Activated CD4-positive, CD25-positive, alpha-beta regulatory T cell treated with anti-CD3 and anti-CD28 coated beads, Interleukin-2, amount 50 U/mL, for 72 hours (primary cell): ENCODE data around the gene FOXK2.

Experiments
- DNase-seq: peaks from one replicate; pipeline ENCODE4 v3.0.0; 2021

Gene FOXK2

DNA sequence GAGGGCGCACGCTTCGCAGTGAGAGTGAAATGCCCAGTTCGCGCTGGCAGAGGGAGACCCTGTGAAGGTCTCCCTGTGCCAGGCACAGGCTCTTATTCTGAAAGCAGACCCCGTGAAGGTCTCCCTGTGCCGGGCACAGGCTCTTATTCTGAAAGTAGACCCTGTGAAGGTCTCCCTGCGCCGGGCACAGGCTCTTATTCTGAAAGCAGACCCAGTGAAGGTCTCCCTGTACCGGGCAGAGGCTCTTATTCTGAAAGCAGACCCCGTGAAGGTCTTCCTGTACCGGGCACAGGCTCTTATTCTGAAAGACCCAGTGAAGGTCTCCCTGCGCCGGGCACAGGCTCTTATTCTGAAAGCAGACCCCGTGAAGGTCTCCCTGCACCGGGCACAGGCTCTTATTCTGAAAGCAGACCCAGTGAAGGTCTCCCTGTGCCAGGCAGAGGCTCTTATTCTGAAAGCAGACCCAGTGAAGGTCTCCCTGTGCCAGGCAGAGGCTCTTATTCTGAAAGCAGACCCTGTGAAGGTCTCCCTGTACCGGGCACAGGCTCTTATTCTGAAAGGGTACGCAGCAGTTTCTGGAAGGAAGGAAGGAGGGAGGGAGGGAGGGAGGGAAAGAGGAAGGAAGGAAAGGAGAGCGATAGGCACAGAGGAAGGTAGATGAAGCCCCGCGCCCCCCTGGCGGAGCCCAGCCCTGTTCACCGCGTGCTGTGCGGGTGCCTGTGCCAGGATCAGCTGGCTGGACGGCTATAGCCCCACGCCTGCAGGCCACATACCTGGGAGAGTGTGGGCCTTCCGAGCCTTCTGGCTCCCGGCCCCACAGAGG is 73.4 kb downstream of the FOXK2 start:
- peak; percentile 52 for DNase-seq

DNA sequence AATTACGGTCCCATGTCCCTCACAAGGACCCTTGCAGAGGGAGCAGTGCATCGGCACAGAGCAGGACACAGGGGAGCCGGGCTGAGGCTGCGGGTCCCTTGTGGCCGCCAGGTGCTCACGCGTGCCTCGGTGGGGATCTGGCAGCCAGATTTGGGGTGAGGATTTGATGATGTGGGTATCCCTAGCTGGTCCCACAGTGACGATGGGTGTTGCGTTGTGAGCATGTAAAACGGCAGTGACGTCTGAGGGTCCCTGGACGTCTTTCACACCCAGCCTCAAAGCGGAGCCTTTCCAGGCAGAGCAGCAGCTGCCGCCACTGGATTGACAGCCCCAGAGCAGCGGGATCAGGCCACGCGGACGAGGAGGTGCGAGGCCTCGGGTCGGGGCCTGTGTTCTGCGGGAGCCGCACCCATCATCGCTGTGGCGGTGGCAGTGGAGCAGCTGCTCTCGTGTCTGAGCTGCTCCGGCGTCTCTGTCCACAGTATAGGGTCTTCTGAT is 74.1 kb downstream of the FOXK2 start:
- DNase-seq, result no peak

DNA sequence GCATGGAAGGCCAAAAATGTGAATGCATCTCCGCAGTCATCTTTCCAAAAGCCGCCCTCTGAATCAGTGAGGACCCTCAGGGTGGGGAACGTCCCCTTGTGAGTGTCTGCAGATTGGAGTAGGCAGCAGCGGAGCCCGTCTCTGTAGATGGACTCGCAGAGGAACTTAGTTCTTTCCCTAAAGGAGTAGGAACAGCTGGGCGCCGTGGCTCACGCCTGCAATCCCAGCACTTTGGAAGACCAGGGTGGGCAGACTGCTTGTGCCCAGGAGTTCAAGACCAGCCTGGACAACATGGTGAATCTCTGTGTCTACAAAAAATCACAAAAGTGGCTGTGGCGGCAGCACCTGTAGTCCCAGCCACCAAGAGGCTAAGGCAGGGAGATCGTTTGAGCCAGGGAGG is 75.0 kb downstream of the FOXK2 start:
- no peak for DNase-seq

DNA sequence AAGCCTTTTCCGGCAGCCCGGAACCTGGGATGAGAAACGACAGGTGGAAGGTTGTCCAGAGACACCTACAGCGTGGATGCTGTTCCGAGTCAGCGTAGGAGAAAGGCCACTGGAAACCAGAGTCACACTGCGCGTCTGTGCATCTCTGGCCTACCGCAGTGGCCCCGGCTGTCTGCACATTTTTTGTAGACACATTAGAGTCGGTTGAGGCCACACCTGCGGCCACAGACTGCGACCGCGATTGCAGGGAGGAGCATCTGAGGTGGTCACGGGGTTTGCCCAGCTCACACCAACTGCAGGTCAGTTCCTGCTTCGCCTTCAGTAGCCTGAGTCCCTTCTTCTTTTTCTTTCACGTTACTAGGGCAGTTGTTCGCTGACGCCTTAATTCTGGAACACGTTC is 76.4 kb downstream of the FOXK2 start:
- DNase-seq, result no peak

DNA sequence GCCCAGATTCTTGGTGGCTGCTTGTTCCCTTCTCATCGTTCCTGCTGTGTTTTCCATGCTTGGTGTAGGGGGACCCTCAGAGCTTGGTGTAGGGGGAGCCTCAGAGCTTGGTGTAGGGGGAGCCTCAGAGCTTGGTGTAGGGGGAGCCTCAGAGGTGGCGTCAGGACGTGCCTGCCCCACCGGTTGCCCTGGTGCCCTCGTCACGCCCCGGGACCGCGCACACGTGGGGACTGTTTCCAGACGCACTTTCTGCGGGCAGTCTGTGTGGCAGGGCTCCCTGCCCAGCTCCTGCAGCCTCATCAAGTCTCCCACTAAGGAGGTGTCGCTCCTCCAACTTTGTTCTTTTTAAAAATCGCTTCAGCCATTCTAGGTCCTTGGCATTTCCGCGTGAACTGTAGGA is 76.8 kb downstream of the FOXK2 start:
- DNase-seq, result no peak

DNA sequence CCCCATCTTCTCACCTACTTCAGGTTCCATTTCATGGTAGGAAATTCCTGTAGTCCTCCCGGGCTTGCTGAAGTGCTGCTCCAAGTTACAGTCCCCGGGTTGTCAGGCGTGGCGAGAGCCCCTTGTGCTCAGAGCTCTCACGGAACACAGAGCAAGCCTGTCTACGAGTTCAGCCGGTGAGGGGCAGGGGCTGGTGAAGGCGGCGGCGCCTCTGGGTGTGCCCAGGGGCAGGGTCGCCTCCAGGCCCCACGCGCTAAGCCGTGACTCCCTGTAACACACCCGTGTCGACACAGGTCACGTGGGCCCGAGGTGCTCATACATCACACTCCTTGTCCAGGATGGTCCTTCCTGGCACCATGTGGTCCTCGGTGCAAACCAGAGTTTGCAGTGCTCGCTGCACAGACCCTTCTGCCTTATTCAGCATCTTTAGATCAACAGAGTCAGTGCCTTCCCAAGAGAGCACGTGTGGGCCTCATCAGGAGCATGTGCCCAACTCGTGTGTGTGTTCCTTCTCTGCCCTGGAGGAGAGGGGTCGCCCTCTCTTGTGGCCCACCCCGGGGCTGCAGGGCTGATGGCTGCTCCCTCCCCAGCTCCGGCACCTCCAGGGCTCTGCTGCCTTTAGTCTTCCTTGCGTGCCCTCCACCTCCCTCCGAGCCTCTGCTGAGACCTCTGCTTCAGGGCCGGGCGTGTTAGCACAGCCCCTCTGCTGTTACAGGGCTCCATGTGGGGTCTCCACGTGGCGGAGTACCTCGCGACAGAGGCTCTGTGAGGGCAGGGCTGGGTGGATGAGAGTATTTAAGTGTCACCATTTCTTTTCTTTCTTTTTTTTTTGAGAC is 77.5 kb downstream of the FOXK2 start:
- DNase-seq, result no peak

DNA sequence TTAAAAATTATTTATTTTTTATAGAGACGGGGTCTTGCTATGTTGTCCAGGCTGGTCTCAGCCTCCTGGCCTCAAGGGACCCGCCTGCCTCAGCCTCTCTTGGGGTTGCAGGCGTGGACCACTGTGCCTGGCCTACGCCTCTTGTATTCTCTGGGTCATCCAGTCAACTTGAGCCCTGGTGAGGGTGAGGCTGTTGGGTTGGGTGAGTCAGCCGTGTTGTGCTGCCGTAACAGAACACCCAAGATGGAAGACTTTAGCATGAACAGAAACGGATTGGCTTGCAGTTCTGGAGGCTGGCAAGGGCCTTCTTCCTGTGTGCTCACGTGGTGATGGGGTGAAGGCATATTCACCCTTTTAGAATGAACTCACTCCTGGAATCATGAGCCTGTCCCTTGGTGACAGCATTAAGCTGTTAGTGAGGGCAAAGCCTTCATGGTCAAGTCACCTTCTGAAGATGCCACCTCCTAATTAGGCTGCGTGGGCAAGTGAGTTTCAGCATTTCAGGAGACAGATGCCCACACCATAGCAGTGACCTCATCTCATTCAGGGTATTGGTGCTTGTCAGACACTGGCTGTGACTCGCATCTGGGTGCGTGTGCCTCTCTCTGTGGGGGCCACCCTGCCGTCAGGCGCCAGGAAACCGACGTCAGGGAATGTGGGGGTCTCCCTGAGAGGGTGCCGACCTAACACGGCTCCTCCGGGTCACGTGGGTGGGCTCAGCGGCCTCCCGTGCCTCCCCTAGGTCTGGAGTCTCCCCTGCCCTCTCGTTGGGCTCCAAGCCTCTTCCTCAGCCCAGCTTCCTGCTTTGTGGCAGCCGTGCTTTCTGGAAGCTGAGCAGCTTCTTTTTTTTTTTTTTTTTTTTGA is 79.0 kb downstream of the FOXK2 start:
- DNase-seq, result no peak

DNA sequence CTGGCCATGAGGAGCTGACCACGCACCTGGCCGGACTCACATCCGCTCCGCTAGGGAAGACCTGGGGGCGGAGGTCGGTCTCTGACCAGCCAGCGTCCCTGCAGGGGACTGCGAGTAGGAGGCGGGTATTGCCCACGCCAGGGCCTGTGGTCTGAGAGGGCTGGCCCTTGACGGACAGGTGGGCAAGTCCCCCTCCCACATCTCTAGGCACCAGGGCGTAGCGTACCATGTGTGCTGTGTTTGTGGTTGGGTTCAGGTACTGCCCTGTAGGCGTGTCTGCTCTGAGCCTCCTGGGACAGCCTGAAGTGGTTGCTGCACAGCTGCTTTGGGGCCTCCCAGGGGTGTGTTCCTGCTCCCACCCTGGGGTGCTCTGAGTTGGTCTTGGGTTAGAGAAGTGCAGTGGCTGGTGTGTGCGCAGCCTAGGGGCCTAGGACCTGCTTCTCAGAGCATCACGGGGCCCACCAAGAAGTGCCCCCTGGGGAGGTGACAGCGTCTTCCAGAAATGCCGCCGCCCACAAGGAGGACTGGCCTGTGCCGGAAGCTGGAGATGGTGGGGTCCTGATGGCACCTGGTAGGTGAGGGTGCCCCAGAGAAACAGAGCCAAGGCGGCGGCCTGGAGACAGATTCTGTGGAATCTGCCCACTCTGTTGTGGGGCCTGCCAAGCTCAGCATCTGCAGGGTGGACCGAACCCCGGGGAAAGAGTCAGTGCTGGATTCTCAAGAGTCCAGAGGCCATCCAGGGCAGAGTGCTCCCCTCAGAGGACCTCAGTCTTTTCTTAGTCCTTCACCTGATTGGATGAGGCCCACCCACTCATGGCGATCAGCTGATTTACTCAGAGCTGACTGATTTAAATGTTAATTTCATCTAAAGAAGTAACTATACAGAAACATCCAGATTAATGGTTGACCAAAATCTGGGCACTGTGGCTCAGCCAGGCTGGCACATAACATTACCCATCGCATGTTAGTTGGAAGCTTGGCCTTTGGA is 80.4 kb downstream of the FOXK2 start:
- no peak for DNase-seq

DNA sequence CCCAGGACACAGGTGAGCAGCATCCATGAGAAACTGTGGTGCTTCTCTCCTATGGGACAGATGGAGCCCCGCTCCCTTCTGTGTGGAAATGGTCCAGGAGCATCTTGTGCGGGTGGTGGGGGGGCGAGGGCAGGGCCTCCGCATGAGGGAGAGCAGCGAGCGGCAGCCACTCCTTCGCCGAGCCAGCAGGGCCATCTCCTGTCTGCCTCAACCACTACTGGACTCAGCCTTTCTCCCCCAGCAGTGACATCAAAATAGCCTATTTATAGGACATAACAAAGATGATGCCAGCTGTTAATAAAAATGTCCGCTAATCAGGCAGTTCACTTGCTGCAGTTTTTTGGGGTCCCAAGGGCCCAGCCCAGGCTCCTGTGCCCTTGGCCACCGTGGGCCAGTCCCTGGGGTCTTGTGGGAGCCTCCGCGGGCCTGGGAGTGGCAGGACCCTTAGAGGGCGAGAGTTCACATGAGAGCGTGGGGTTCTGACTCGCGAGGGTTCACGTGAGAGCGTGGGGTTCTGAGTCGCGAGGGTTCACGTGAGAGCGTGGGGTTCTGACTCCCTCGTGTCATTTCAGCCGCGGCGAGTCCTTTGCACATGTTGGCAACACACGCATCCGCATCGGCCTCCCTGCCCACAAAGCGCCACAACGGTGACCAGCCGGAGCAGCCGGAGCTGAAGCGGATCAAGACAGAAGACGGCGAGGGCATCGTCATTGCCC is 81.4 kb downstream of the FOXK2 start:
- no peak for DNase-seq

DNA sequence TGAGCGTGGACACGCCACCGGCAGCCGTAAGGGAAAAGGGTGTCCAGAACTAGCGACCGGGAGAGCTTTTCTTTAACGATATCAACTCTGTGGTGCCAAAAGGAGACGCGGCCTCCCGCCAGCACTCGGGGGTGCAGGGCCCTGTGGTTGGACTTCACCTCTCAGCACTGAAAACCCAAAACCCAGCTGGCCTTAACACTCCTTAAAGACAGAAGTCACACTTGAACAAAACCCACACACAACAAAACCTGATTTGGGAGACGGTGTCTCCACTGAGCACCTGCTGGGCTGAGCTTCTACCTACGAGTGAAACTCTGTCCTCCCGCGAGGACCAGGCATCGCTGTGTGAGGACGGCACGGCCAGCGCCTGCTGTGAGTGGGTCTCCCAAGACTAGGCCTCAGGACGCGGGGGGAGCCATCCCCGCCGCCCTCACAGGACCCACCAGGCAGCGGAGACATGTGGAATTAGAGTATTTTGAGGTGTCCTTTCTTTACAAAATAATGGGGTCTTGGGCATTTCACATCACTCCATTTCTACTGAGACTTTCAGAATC is 82.0 kb downstream of the FOXK2 start:
- no peak for DNase-seq

DNA sequence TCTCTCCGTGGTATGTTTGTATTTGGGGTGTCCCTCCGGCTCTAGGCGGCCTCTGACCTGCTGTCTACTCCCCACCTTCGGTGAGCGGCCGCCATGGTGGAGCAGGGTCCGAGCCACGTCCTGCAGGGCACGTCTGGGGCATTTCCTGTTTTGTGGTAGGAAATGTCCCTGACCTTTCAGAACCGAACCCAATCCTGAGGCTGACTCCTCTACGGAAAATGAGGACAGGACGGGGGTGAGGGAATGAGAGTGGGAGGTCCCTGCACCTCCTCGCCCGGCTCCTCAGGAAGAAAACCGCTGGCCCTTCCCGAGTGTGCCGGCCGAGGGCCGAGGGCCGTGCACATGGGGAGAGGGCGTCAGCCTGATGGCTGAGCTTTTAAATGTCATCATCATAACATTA is 83.0 kb downstream of the FOXK2 start:
- DNase-seq, result no peak

DNA sequence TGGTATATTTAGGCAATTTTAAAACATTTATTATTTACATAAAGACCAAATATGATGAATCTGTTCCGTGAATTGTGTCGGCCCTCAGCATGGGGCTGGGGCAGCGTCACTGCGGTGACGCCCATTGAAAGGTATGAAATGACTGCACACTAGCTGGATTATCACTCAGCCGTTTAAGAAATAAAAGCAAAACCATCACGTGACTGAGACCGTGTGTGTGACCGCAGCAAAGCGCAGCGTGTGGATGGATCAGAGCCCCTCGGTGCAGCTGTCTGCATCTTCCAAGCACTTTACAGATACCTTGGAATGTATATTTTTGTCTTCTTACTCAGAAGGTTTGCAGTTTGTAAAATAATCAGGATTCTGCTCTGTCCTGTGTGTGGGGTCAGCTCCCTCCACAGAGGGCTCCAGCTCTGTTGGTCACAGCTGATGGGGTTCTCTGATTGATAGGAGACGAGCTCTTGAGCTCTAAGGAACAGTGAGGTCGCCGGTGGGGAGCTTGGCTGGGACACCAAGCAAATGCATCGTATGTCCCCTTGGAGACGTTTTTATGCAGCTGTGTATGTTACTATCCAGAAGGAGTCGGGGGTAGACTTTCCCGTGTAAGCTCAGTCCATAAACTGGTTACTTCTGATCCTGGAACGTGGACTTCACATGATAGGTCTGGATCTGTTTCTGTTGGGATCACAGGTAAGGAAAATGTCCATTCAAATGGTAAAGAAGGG is 83.6 kb downstream of the FOXK2 start:
- DNase-seq, result no peak

DNA sequence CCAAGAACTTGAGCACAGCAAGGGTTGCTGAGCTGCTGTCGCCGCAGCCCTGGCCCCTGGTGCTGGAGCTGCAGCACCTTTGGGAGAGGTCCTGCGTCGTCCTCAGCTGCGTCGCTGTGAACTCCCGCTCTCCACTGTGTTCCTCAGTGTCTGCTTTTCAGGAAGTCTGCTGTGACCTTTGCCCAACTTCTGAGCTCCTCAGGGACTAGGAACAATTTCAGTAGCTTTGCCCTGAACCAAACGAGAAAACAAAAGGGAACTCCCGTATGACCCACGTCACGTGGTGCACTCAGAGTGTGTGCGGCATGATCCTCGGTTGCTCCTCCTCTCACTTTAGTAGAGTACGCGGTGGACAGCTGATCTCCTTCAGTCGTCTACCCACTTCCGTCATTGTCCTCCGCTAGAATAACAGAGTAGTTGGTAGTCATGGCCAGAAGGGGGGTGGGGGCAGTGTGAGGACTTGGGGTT is 84.5 kb downstream of the FOXK2 start:
- DNase-seq, result no peak

DNA sequence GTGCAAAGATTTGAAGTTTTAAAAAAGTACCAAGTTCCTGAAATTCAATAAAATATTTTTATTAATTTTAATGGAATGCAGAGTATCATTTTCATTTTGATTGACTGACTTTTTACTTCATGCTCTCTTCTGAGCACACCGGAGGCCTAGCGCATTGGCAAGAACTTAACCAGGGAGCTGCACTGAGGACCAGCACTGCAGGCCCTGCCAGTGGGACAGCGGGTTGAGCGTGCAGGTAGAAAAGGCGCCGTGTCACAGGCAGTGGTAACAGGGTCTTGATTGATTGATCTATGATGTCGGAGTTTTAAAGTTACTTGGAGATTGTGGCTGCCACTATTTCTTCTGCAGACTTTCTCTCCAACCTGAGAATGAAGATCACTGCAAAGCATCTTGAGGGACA is 85.0 kb downstream of the FOXK2 start:
- no peak for DNase-seq

DNA sequence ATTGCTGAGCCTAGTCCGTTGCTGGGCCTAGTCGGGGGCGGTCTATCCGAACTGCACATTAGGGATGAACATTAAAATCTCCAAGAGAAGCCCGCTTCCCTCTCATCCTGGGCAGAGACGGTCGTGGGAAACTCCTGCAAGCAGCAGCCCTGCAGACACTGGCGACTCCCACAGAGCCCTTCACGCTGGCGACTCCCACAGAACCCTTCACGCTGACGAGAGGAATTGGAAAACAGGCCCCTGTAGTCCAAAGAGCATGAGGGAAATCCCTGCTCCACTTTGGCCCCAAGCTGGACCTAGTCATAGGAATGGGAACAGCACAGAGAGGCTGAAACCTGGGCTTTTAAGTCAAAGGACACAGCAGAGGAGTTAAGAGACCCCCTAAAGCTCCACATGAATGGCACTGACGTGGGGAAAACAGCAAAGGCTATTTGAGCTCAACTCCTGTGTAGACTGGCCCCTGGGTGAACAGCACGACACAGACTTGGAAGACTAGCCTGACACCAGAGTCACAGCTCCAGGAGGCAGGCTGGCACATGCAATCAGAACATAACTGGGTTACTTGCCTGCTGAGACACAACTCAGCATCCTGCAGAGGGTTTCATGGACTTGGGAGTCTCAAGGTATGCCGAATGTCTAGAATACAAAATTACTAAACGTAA is 86.5 kb downstream of the FOXK2 start:
- no peak for DNase-seq

DNA sequence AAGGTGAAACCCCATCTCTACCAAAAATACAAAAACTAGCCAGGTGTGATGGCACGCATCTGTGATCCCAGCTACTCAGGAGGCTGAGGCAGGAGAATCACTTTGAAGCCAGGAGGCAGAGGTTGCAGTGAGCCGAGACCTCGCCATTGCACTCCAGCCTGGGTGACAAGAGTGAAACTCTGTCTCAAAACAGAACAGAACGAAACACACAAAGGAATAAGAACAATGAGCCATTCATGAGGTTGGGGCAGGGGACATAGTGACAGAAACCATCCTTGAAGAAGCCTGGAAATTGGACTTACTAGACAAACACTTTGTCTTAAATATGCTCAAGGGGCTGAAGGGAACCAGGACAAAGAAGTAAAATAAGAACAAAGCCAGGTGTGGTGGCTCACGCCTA is 89.3 kb downstream of the FOXK2 start:
- DNase-seq, result no peak

DNA sequence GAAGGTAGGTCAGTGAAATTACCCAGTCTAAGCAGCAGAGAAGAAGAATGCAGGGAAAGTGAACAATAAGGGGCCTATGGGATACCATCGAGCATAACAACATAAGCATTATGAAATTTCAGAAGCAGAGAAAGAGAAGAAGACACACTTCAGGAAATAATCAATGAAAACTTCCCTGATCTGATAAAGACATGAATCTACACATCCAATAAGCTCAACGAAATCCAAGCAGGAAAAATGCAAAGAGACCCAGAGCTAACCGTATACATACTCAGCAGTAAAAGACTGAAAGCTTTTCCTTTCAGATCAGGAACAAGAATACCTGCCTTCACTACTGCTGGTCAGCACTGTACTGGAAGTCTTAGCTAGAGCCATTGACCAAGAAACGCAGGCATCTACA is 90.1 kb downstream of the FOXK2 start:
- DNase-seq, result no peak

DNA sequence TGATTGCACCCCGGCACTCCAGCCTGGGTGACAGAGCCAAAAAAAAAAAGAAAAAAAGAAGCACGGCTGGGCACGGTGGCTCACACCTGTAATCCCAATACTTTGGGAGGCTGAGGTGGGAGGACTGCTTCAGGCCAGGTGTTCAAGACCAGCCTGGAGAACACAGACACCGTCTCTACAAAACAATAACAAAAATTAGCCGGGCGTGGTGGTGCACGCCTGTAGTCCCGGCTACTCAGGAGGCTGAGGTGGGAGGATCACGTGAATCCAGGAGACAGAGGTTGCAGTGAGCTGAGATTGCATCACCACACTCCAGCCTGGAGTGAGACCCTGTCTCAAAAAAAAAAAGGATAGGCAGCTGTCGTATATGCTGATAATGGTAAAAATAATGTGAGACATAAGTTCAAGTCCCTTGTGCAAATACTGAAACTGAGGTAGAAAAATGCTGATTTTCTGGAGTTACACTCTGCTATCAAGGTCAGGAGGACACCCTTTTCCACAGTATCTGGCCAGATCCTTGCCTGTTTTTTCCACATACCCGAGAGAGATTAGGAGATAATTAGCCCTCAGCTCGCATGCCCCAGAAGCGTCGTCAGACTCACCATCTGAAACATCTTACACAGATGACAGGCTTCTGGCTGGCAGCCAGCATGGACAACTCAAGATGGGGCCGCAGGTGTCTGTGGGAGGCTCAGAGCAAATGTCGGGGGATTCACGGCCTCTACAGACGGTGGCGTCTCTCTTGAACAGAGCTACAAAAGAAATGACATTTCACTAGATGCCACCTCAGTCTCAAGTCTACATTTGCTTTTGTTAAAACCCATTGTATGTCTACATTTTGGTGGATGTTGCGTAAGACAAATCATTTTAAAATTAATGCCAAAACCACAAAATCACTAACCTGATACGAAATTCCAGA is 91.9 kb downstream of the FOXK2 start:
- no peak for DNase-seq
